Endothelial cell of umbilical vein (primary cell): ENCODE results near the gene RBBP5. TPM values are rescaled to one million over a fixed set of nuclear protein-coding genes. Genes with fewer than 3 reads are reported as not detected.

Experiments used
- BruUV-seq: library from RNA; stranded (reverse); fragments of 400-500 nt; replicated peaks from 2 replicates; lab custom pipeline; 2021; lab: Mats Ljungman, UMichigan
- CTCF ChIA-PET: fragments of 300-600, 350-600 bp; sonication (Branson Sonifier 250); formaldehyde crosslinking; loops from one replicate; lab custom pipeline; 2021; ENCODE audit warnings: antibody characterized with exemption, inconsistent platforms; lab: Charles Lee
- POLR2A ChIA-PET: fragments of 300-600, 350-600 bp; sonication (Branson Sonifier 250); formaldehyde crosslinking; loops from one replicate; lab custom pipeline; 2021; ENCODE audit warnings: antibody characterized with exemption, inconsistent platforms; lab: Charles Lee
- DNase-seq: peaks from one replicate; pipeline ENCODE4 v3.0.0-alpha.2; 2011; ENCODE audit warnings: low read depth, low spot score
- FAIRE-seq: peaks from 2 replicates; lab custom pipeline; 2011; peaks lifted over from hg19 to GRCh38; lab: Jason Lieb, UNC
- H2AFZ ChIP-seq: 2 replicates; pipeline ENCODE4 v1.6.0; 2012; ENCODE audit warnings: low read depth, low read length, control low read depth, inconsistent platforms
- H3K27ac ChIP-seq: 2 replicates; pipeline ENCODE4 v1.5.1; 2011; ENCODE audit warnings: low read depth, mild to moderate bottlenecking, control low read depth, low read length, moderate library complexity; ENCODE audit not compliant: insufficient read depth
- H3K27me3 ChIP-seq, 2 experiments: 2 replicates each; pipeline versions ENCODE4 v1.6.0 to v1.6.1; 2011; ENCODE audit warnings: low read length in 2 of 2, mixed read lengths in 1 of 2; ENCODE audit not compliant: control insufficient read depth in 2 of 2, insufficient read depth in 2 of 2
- H3K36me3 ChIP-seq, 2 experiments: 2 replicates in 1 of 2; 3 replicates in 1 of 2; pipeline ENCODE4 v1.5.1; 2011; ENCODE audit warnings: low read length in 2 of 2, mild to moderate bottlenecking in 1 of 2, moderate library complexity in 1 of 2; ENCODE audit not compliant: control insufficient read depth in 2 of 2, insufficient read depth in 2 of 2; ENCODE audit errors: extremely low read depth in 1 of 2
- H3K4me1 ChIP-seq: 3 replicates; pipeline ENCODE4 v1.5.1; 2011; ENCODE audit warnings: mild to moderate bottlenecking, low read length; ENCODE audit not compliant: control insufficient read depth, insufficient read depth; ENCODE audit errors: extremely low read depth
- H3K4me2 ChIP-seq: 2 replicates; pipeline ENCODE4 v1.6.1; 2011; ENCODE audit warnings: low read length, control low read depth, mixed read lengths; ENCODE audit not compliant: insufficient read depth
- H3K4me3 ChIP-seq, 3 experiments: fragments of 200-600 bp in 1 of 3; sonication (generic), shearing (Covaris generic) in 1 of 3; replicated peaks in 1 of 3; 2 replicates each; pipeline ENCODE4 v1.5.1; 2011 to 2016; ENCODE audit warnings: control low read depth in 3 of 3, low read length in 3 of 3, mild to moderate bottlenecking in 2 of 3, inconsistent platforms in 1 of 3, low read depth in 1 of 3, moderate library complexity in 1 of 3; ENCODE audit not compliant: insufficient read depth in 1 of 3
- H3K79me2 ChIP-seq: 2 replicates; pipeline ENCODE4 v1.6.0; 2012; ENCODE audit warnings: low read length, inconsistent platforms; ENCODE audit not compliant: control insufficient read depth, insufficient read depth
- H3K9ac ChIP-seq: replicated peaks from 2 replicates; pipeline ENCODE3; 2011; ENCODE audit warnings: low read length, control low read depth; ENCODE audit not compliant: insufficient read depth; ENCODE audit errors: extremely low read depth
- H3K9me1 ChIP-seq: replicated peaks from 3 replicates; pipeline ENCODE4 v1.6.0; 2011; ENCODE audit warnings: mild to moderate bottlenecking, low read length; ENCODE audit not compliant: control insufficient read depth, insufficient read depth; ENCODE audit errors: extremely low read depth
- H3K9me3 ChIP-seq: replicated peaks from 2 replicates; pipeline ENCODE4 v1.5.1; 2012; ENCODE audit warnings: low read length, inconsistent platforms; ENCODE audit not compliant: control insufficient read depth, insufficient read depth
- H4K20me1 ChIP-seq: replicated peaks from 2 replicates; pipeline ENCODE3; 2011; ENCODE audit warnings: mild to moderate bottlenecking, low read length; ENCODE audit not compliant: control insufficient read depth, insufficient read depth; ENCODE audit errors: extremely low read depth
- EZH2 ChIP-seq: IDR thresholded peaks from 2 replicates; pipeline ENCODE4 v1.6.1; 2012; ENCODE audit warnings: borderline replicate concordance, low read depth, mild to moderate bottlenecking, moderate library complexity, low read length, inconsistent platforms; ENCODE audit not compliant: severe bottlenecking
- FOS ChIP-seq: IDR thresholded peaks from 2 replicates; pipeline ENCODE4 v1.6.1; 2011; ENCODE audit warnings: mild to moderate bottlenecking, low read length, moderate library complexity, borderline replicate concordance; ENCODE audit not compliant: insufficient read depth
- GATA2 ChIP-seq: IDR thresholded peaks from 2 replicates; pipeline ENCODE4 v1.7.0; 2011; ENCODE audit warnings: low read depth, mild to moderate bottlenecking, moderate library complexity, mixed read lengths, low read length; ENCODE audit not compliant: insufficient read length, insufficient read depth
- MYC ChIP-seq: IDR thresholded peaks from one replicate; pipeline ENCODE4 v1.6.1; 2011; ENCODE audit warnings: mild to moderate bottlenecking, low read depth, low read length
- POLR2A ChIP-seq: IDR thresholded peaks from 2 replicates; pipeline ENCODE4 v1.6.1; 2012; ENCODE audit warnings: low read depth, mild to moderate bottlenecking, control low read depth, low read length
- dilution Hi-C: fragments of 300-500 bp; cut with MboI; formaldehyde crosslinking; loops from one replicate; pipeline ENCODE4 v1.15.0; 2019; ENCODE audit warnings: low sequenced_read_pairs; ENCODE audit not compliant: extremely low pct_ligation_motif_present
- intact Hi-C: fragments of 100-400 bp; cut with micrococcal nuclease; formaldehyde crosslinking; loops from one replicate; pipeline ENCODE4 v1.10.0; 2022
- polyA plus RNA-seq, 4 experiments: library from polyadenylated mRNA; depleted of rRNA in 3 of 4; stranded (reverse) in 3 of 4; unstranded in 1 of 4; fragments of >200 nt; gene quantifications; 2 replicates each; pipeline versions ENCODE4 v1.2.1 to v1.2.3, GENCODE V29; 2011 to 2012; ENCODE audit warnings: missing spikeins in 1 of 4
- total RNA-seq: library from RNA; stranded (reverse); gene quantifications from 2 replicates; pipeline ENCODE4 v1.2.3, GENCODE V29; 2021
- TF ChIP-seq, protein P1 (sequence below), 2 donors: IDR thresholded peaks; 1 replicate in 1 of 2; 2 replicates in 1 of 2; pipeline ENCODE4 v1.5.1; 2011; ENCODE audit warnings: low read length in 2 of 2, mild to moderate bottlenecking in 2 of 2, moderate library complexity in 2 of 2, control low read depth in 1 of 2, inconsistent platforms in 1 of 2, low read depth in 1 of 2; ENCODE audit not compliant: insufficient read depth in 1 of 2; ENCODE audit errors: extremely low read depth in 1 of 2
- TF ChIP-seq, protein P2 (sequence below): IDR thresholded peaks from 2 replicates; pipeline ENCODE4 v1.6.1; 2011; ENCODE audit not compliant: insufficient read depth, insufficient read length

Gene RBBP5
- total and polyA plus RNA-seq, 2 donors (not counting 3 experiments of a cell fraction or from before 2014, with no cell fraction given) = 5.8 to 14.2 TPM

DNA sequence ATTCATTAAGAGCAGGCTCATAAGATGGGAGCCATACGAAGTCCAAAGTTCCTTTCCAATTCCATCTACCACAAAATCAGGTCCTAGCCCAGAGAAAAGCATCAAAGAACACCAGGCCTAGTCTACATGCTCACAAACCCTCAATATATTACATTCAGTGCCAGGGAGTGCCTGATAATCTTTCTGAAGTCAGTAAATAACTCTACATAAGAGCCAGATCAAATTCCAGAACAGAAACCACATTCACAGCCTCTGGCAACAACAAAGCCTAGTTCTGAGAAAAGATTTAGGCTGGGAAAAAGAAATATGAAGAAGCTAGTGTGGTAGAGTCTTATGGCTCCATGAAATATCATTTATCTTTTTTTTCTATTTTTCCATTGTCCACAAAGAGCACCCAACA is 40.5 kb upstream of the RBBP5 start:
- Histone ChIP-seq H3K4me2 (no peak overlapping the region), H3K4me1 (no peaks in the 10 kb centered on the region), H3K36me3 (peaks cover 7 to 15% of the 10 kb centered on the region in 2 experiments), H2AFZ (no peak overlapping the region), H4K20me1 (no peaks in the 10 kb centered on the region), H3K4me3 (no peak overlapping the region), H3K9me1 (no peaks in the 10 kb centered on the region), H3K9me3 (no peaks in the 10 kb centered on the region), H3K27me3 (no peaks in the 10 kb centered on the region), H3K79me2 (no peaks in the 10 kb centered on the region), H3K27ac (no peak overlapping the region), H3K9ac (no peak overlapping the region)
- no TSS peak for BruUV-seq
- intact Hi-C loops (no loop called here), dilution Hi-C loops (no loop called here)
- POLR2A ChIA-PET = no interaction called here
- CTCF ChIA-PET = interaction anchor here (3.7 kb wide), 1 partner anchor 21 kb away, joined by 17 read pairs; no protein-coding TSS in a partner anchor
- FAIRE-seq (no peak), DNase-seq (no peak)
- TF ChIP-seq, protein P1, sequence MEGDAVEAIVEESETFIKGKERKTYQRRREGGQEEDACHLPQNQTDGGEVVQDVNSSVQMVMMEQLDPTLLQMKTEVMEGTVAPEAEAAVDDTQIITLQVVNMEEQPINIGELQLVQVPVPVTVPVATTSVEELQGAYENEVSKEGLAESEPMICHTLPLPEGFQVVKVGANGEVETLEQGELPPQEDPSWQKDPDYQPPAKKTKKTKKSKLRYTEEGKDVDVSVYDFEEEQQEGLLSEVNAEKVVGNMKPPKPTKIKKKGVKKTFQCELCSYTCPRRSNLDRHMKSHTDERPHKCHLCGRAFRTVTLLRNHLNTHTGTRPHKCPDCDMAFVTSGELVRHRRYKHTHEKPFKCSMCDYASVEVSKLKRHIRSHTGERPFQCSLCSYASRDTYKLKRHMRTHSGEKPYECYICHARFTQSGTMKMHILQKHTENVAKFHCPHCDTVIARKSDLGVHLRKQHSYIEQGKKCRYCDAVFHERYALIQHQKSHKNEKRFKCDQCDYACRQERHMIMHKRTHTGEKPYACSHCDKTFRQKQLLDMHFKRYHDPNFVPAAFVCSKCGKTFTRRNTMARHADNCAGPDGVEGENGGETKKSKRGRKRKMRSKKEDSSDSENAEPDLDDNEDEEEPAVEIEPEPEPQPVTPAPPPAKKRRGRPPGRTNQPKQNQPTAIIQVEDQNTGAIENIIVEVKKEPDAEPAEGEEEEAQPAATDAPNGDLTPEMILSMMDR (IDR thresholded peaks at IDR 0.05; ENCODE audit: extremely low read depth in 1 of 2, insufficient read depth in 1 of 2, low read depth in 1 of 2, low read length in 2 of 2) = no peak
- TF ChIP-seq FOS (no peak), POLR2A (no peak), MYC (no peak)
- TF ChIP-seq, protein P2, sequence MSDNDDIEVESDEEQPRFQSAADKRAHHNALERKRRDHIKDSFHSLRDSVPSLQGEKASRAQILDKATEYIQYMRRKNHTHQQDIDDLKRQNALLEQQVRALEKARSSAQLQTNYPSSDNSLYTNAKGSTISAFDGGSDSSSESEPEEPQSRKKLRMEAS = no peak

DNA sequence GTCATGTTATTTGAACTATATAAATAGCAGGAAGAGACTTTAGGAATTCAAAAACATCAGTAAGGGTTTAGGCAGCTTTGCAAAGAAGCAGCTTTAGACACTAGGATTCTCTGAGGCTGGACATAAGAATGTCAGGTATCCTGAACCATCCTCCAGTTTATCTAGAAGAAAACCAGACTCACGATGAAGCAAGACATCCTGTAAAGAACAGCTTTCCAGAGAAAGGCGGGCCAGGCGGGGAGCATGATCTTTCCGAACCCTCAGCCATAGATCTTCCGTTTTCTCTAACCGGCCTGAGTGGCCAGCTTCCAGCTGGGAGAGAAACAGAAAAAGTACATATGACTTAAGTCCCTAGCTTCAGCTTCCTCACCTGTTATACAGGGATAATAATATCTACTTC is 39.3 kb upstream of the RBBP5 start:
- Histone ChIP-seq H2AFZ (no peak overlapping the region), H3K27me3 (no peaks in the 10 kb centered on the region), H3K36me3 (peaks cover 9 to 19% of the 10 kb centered on the region in 2 experiments), H3K9ac (no peak overlapping the region), H3K79me2 (no peaks in the 10 kb centered on the region), H3K9me3 (peaks cover 3% of the 10 kb centered on the region), H3K4me1 (no peaks in the 10 kb centered on the region), H3K9me1 (no peaks in the 10 kb centered on the region), H3K27ac (no peak overlapping the region), H3K4me3 (no peak overlapping the region), H3K4me2 (no peak overlapping the region), H4K20me1 (no peaks in the 10 kb centered on the region)
- DNase-seq (no peak), FAIRE-seq (no peak)
- ChIA-PET CTCF (interaction anchor here (3.7 kb wide), 1 partner anchor 20 kb away, joined by 17 read pairs; no protein-coding TSS in a partner anchor), POLR2A (no interaction called here)
- BruUV-seq = no TSS peak
- TF ChIP-seq EZH2 (no peak), MYC (no peak), GATA2 (no peak), FOS (no peak)
- TF ChIP-seq, protein P2 = no peak
- TF ChIP-seq, protein P1 (IDR thresholded peaks at IDR 0.05; ENCODE audit: extremely low read depth in 1 of 2, insufficient read depth in 1 of 2, low read depth in 1 of 2, low read length in 2 of 2) = no peak
- intact Hi-C loops (no loop called here), dilution Hi-C loops (no loop called here)
